K562 (cell line): ENCODE results near the gene SSBP2. TPM values are rescaled to one million over a fixed set of nuclear protein-coding genes. Genes with fewer than 3 reads are reported as not detected.

Experiments used
- ATAC-seq: fragments of 200-7000 bp; cut with Tn5 transposase; 3 replicates; pipeline ENCODE4 v1.9.1; 2020; ENCODE audit warnings: moderate library complexity
- BruUV-seq: library from RNA; stranded (reverse); fragments of 400-500 nt; replicated peaks from 2 replicates; lab custom pipeline; 2021; lab: Mats Ljungman, UMichigan
- CTCF ChIA-PET: fragments of 300-600 bp; formaldehyde crosslinking; extraction: SDS; loops from one replicate; lab custom pipeline; 2021; ENCODE audit warnings: low intra/inter-chr PET ratio; lab: Yijun Ruan, JAX
- POLR2A ChIA-PET: fragments of 300-600, 350-650 bp; sonication (Branson Sonifier 250); formaldehyde crosslinking; extraction: SDS; loops from one replicate; lab custom pipeline; 2021; ENCODE audit warnings: antibody characterized with exemption, inconsistent platforms; lab: Yijun Ruan, JAX
- DNase-seq, 4 experiments: peaks; one replicate each; pipeline versions ENCODE4 v3.0.0 to v3.0.0-alpha.2; 2011 to 2018; ENCODE audit warnings: low spot score in 3 of 4, mixed read lengths in 3 of 4; ENCODE audit errors: extremely low read depth in 1 of 4
- FAIRE-seq: peaks from 2 replicates; lab custom pipeline; 2011; peaks lifted over from hg19 to GRCh38; lab: Jason Lieb, UNC
- H2AFZ ChIP-seq: 2 replicates; pipeline ENCODE4 v1.6.0; 2011; ENCODE audit warnings: low read depth, low read length, control low read depth, inconsistent platforms
- H3K27ac ChIP-seq: fragments of 200-600 bp; 3 replicates; pipeline ENCODE4 v1.8.0; 2011; ENCODE audit warnings: low read depth, mild to moderate bottlenecking, control low read depth, inconsistent platforms, low read length, moderate library complexity, mixed read lengths; ENCODE audit errors: extremely low read depth
- H3K27me3 ChIP-seq, 2 experiments: fragments of 300-600 bp in 1 of 2; 2 replicates in 1 of 2; 3 replicates in 1 of 2; pipeline versions ENCODE4 v1.6.0 to v1.8.0; 2011; ENCODE audit warnings: inconsistent platforms in 2 of 2, low read length in 2 of 2, mild to moderate bottlenecking in 1 of 2, mixed read lengths in 1 of 2, moderate library complexity in 1 of 2; ENCODE audit not compliant: control insufficient read depth in 2 of 2, insufficient read depth in 2 of 2
- H3K36me3 ChIP-seq: fragments of 300-600 bp; 3 replicates; pipeline ENCODE4 v1.8.0; 2011; ENCODE audit warnings: mild to moderate bottlenecking, low read length, inconsistent platforms; ENCODE audit not compliant: control insufficient read depth, insufficient read depth
- H3K4me1 ChIP-seq, 2 experiments: fragments of 200-600 bp in 1 of 2; replicated peaks in 1 of 2; 2 replicates in 1 of 2; 3 replicates in 1 of 2; pipeline versions ENCODE4 v1.5.1 to v1.8.0; 2011; ENCODE audit warnings: inconsistent platforms in 2 of 2, low read length in 2 of 2, mild to moderate bottlenecking in 1 of 2, mixed read lengths in 1 of 2, moderate library complexity in 1 of 2; ENCODE audit not compliant: control insufficient read depth in 2 of 2, insufficient read depth in 2 of 2
- H3K4me2 ChIP-seq: 2 replicates; pipeline ENCODE4 v1.6.1; 2011; ENCODE audit warnings: low read length, control low read depth, inconsistent platforms, mixed read lengths; ENCODE audit not compliant: insufficient read depth
- H3K4me3 ChIP-seq: fragments of 200-600 bp; sonication (generic), shearing (Covaris generic); 2 replicates; pipeline ENCODE4 v1.5.1; 2016; ENCODE audit warnings: control low read depth, inconsistent platforms
- H3K79me2 ChIP-seq: fragments of 200-600 bp; 3 replicates; pipeline ENCODE4 v1.8.0; 2011; ENCODE audit warnings: low read length, inconsistent platforms; ENCODE audit not compliant: control insufficient read depth, insufficient read depth
- H3K9ac ChIP-seq, 2 experiments: 2 replicates each; pipeline versions ENCODE4 v1.6.0 to v1.6.1; 2011; ENCODE audit warnings: low read depth in 2 of 2, low read length in 2 of 2, control low read depth in 1 of 2, inconsistent platforms in 1 of 2, mild to moderate bottlenecking in 1 of 2, mixed read lengths in 1 of 2; ENCODE audit not compliant: insufficient read depth in 1 of 2
- H3K9me1 ChIP-seq: one replicate; pipeline ENCODE4 v1.6.0; 2011; ENCODE audit warnings: inconsistent platforms, mild to moderate bottlenecking, low read length, moderate library complexity; ENCODE audit not compliant: control insufficient read depth, insufficient read depth
- H3K9me3 ChIP-seq: replicated peaks from 2 replicates; pipeline ENCODE4 v1.5.1; 2011; ENCODE audit warnings: low read depth, low read length, inconsistent platforms; ENCODE audit not compliant: control insufficient read depth, insufficient read depth
- H4K20me1 ChIP-seq: replicated peaks from 2 replicates; pipeline ENCODE4 v1.6.1; 2011; ENCODE audit warnings: low read length, inconsistent platforms, mixed read lengths; ENCODE audit not compliant: control insufficient read depth, insufficient read depth
- C11orf30 ChIP-seq: fragments of 450-650 bp; IDR thresholded peaks from 2 replicates; pipeline ENCODE4 v1.6.1; 2016; ENCODE audit warnings: low read depth, mild to moderate bottlenecking
- CBFA2T2 ChIP-seq: fragments of 450-650 bp; conservative IDR thresholded peaks from 2 replicates; pipeline ENCODE4 v1.6.1; 2017; ENCODE audit warnings: mild to moderate bottlenecking
- CBFA2T3 ChIP-seq: fragments of 450-650 bp; IDR thresholded peaks from 2 replicates; pipeline ENCODE4 v1.6.1; 2017
- CSDE1 ChIP-seq, 2 experiments: fragments of 450-650 bp; IDR thresholded peaks; 2 replicates each; pipeline ENCODE4 v1.6.1; 2016; ENCODE audit warnings: mild to moderate bottlenecking in 1 of 2
- KAT8 ChIP-seq: fragments of 450-650 bp; IDR thresholded peaks from 2 replicates; pipeline ENCODE4 v1.6.1; 2016; ENCODE audit warnings: low read depth, mild to moderate bottlenecking
- MAFK ChIP-seq: IDR thresholded peaks from 2 replicates; pipeline ENCODE4 v1.6.1; 2011; ENCODE audit warnings: low read length, improper control_type of control experiment
- NCOA1 ChIP-seq: fragments of 450-650 bp; IDR thresholded peaks from 2 replicates; pipeline ENCODE4 v1.6.1; 2016; ENCODE audit warnings: low read depth
- PHB ChIP-seq: fragments of 250-450 bp; sonication (Bioruptor Pico); IDR thresholded peaks from 2 replicates; pipeline ENCODE4 v1.5.0; 2021
- POLR2AphosphoS5 ChIP-seq: IDR thresholded peaks from 2 replicates; pipeline ENCODE4 v1.6.1; 2011; ENCODE audit warnings: mild to moderate bottlenecking, low read depth, low read length, moderate library complexity; ENCODE audit not compliant: control insufficient read depth, insufficient read depth
- TAL1 ChIP-seq: fragments of 450-650 bp; IDR thresholded peaks from 2 replicates; pipeline ENCODE4 v1.6.1; 2016; ENCODE audit warnings: mild to moderate bottlenecking
- ZNF316 ChIP-seq: fragments of 450-650 bp; IDR thresholded peaks from 2 replicates; pipeline ENCODE4 v1.6.1; 2016
- WGBS: fragments of 100-300 bp; shearing (Covaris generic); methylation state at CpG from one replicate; pipeline ENCODE4 v1.1.6; 2016; ENCODE audit warnings: low coverage, mixed read lengths; ENCODE audit not compliant: insufficient coverage; ENCODE audit errors: missing lambda C conversion rate; 5-methylcytosine and 5-hydroxymethylcytosine counted together
- in situ Hi-C: fragments of 300-500 bp; cut with MboI; formaldehyde crosslinking; loops from 4 replicates; pipeline ENCODE4 v1.15.0; 2018; ENCODE audit warnings: inconsistent platforms, mixed read lengths
- intact Hi-C: fragments of 100-400 bp; cut with micrococcal nuclease; formaldehyde crosslinking; loops from 2 replicates; pipeline ENCODE4 v1.14.2; 2022
- polyA plus RNA-seq, 8 experiments: library from polyadenylated mRNA; depleted of rRNA in 4 of 8; stranded (reverse) in 5 of 8; unstranded in 3 of 8; fragments of >200 nt; fragmentation: Nextera tagmentation in 2 of 8; fragmentation: Illumina TruSeq in 1 of 8; extraction: Ambion mirVana in 2 of 8; extraction: Trizol in 1 of 8; gene quantifications; 2 replicates each; pipeline versions ENCODE4 v1.2.1 to v1.2.3, GENCODE V29; 2011 to 2014; ENCODE audit warnings: inconsistent platforms in 1 of 8, missing spikeins in 1 of 8
- total RNA-seq, 7 experiments: library from RNA; depleted of rRNA in 6 of 7; stranded (reverse); fragments of >200 nt in 6 of 7; fragmentation: Illumina TruSeq in 2 of 7; extraction: Trizol in 2 of 7; gene quantifications; 2 replicates each; pipeline versions ENCODE4 v1.2.1 to v1.2.3, GENCODE V29; 2011 to 2021; ENCODE audit warnings: low replicate concordance in 1 of 7

The SSBP2 gene
- total and polyA plus RNA-seq, 9 of the 15 experiments (the other 6 are each of a cell fraction or from before 2014, with no cell fraction given), result 22.3 to 133 (median 42.1) TPM

DNA sequence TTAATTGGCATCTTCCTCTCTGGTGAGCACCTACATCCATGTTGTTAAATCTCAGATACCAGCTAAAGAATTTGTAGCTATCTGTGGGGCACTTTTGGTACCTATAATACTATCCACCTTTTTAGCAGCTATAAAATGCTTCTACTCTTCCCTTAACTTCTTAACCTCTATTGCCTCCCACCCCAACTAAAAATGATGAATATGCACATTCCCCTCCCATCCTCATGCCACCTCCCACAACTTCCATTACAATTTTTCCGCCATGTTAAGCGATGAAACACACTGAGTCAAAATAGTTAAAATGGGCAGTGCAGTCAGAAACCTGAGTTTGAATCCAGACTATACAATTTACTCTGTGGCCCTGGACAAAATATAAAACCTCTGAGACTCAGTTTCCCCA lies 10.1 kb downstream of the SSBP2 start:
- ChIA-PET POLR2A (interaction anchor here (0.7 to 1.7 kb wide), 5 partner anchors 8 to 71 kb away, joined by 3 to 5 read pairs (median 3); partner anchors contain the start of gene SSBP2), CTCF (no interaction called here)
- BruUV-seq, result no TSS peak
- H3K79me2 ChIP-seq, result peaks cover 88% of the 10 kb centered on the region
- H3K27ac ChIP-seq, result no peak overlapping the region
- H3K4me3 ChIP-seq, result no peak overlapping the region
- H3K9me1 ChIP-seq, result no peaks in the 10 kb centered on the region
- H3K9me3 ChIP-seq, result no peaks in the 10 kb centered on the region
- in situ Hi-C loops, result no loop called here
- H3K36me3 ChIP-seq, result peaks cover 3% of the 10 kb centered on the region; the same call in 1 of the 3 replicates
- no peak for FAIRE-seq
- TF ChIP-seq NCOA1 (no peak), ZNF316 (peak; percentile 78), C11orf30 (peak; percentile 55)
- TF ChIP-seq, all 486 proteins: peak for 2
- no peaks in the 10 kb centered on the region; a peak in 1 of 5 replicates for H3K4me1 ChIP-seq
- 100% methylated on average over 2 of the region's 2 CpGs for WGBS
- no peaks in the 10 kb centered on the region for H3K27me3 ChIP-seq
- intact Hi-C loops, result loop anchor here (10.0 kb wide), 1 partner anchor 106 kb away; no protein-coding TSS in a partner anchor
- ATAC-seq (no peak), DNase-seq (no peak)
- H3K9ac ChIP-seq, result no peak overlapping the region
- no peak overlapping the region for H2AFZ ChIP-seq
- no peak overlapping the region for H3K4me2 ChIP-seq
- H4K20me1 ChIP-seq, result no peaks in the 10 kb centered on the region

DNA sequence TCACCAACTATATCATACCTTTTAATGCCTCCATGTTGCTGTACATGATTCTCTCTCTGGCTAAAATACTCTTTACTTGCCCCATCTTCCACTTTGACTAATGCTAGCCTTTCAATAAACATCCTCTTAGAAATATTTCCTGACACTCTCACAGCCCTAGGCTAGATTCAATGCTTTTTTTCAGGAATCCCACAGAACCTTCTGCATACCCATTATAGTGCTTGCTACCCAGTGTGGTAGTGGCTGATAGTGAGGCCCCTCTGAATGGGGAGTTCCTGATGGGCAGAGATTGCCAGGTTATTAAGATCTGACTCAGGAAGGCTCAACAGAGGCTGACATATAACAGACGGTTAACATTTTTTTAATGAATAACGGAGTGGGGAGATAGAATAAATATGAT lies 11.6 kb downstream of the SSBP2 start:
- Histone ChIP-seq H3K27me3 (no peaks in the 10 kb centered on the region), H3K4me3 (no peak overlapping the region), H3K4me2 (no peak overlapping the region), H3K9me1 (no peaks in the 10 kb centered on the region), H3K9me3 (no peaks in the 10 kb centered on the region), H3K9ac (peak overlapping the region in 1 of 2 experiments; percentile 30; a peak in 1 of 4 replicates), H3K27ac (no peak overlapping the region), H4K20me1 (no peaks in the 10 kb centered on the region), H2AFZ (no peak overlapping the region), H3K4me1 (no peaks in the 10 kb centered on the region; a peak in 1 of 5 replicates), H3K79me2 (peaks cover 85% of the 10 kb centered on the region), H3K36me3 (peaks cover 3% of the 10 kb centered on the region; the same call in 1 of the 3 replicates)
- ChIA-PET POLR2A (no interaction called here), CTCF (no interaction called here)
- in situ Hi-C loops (no loop called here), intact Hi-C loops (no loop called here)
- FAIRE-seq (no peak), DNase-seq (peak in 1 of 4 experiments; percentile 27), ATAC-seq (peak; percentile 37; the same call in 2 of the 3 replicates)
- no TSS peak for BruUV-seq
- WGBS, result 40% methylated on average over 2 of the region's 2 CpGs
- TF ChIP-seq CBFA2T3 (peak; percentile 66), TAL1 (peak; percentile 34; the same call in 1 of the 2 replicates), MAFK (no peak), CBFA2T2 (peak; percentile 38; the same call in 1 of the 2 replicates), POLR2AphosphoS5 (peak; percentile 28; the same call in 1 of the 2 replicates), PHB (CRISPR knock-in tag) (no peak), KAT8 (no peak), CSDE1 (IDR thresholded peaks at IDR 0.05) (no peak)
